SU-DHL-6 (cell line): ENCODE data around the gene SCUBE1.

Experiments used
- H2AFZ ChIP-seq: fragments of 200-600 bp; sonication (generic); 2 replicates; pipeline ENCODE4 v1.6.1; 2014; ENCODE audit warnings: low read depth, mild to moderate bottlenecking, moderate library complexity, mixed read lengths, antibody characterized with exemption, low read length; ENCODE audit not compliant: severe bottlenecking
- H3F3A ChIP-seq: fragments of 200-600 bp; shearing (Covaris generic); 2 replicates; pipeline ENCODE4 v1.6.0; 2016; ENCODE audit warnings: antibody characterized with exemption, mild to moderate bottlenecking; ENCODE audit not compliant: insufficient read depth
- H3K27ac ChIP-seq: fragments of 200-600 bp; sonication (generic); 2 replicates; pipeline ENCODE4 v1.5.1; 2016; ENCODE audit warnings: low read depth, mild to moderate bottlenecking, low read length, moderate library complexity, mixed read lengths
- H3K27me3 ChIP-seq: fragments of 200-600 bp; sonication (generic), shearing (Covaris generic); 2 replicates; pipeline ENCODE4 v1.6.0; 2014; ENCODE audit warnings: mild to moderate bottlenecking, low read length
- H3K36me3 ChIP-seq: fragments of 200-600 bp; sonication (generic); 2 replicates; pipeline ENCODE4 v1.6.1; 2014; ENCODE audit warnings: mild to moderate bottlenecking, low read length, mixed read lengths
- H3K4me2 ChIP-seq: fragments of 300-600, 200-600 bp; shearing (Covaris generic), sonication (generic); 2 replicates; pipeline ENCODE4 v1.6.0; 2014; ENCODE audit warnings: low read length, low read depth, mild to moderate bottlenecking; ENCODE audit not compliant: poor library complexity, severe bottlenecking
- H3K4me3 ChIP-seq: fragments of 200-600 bp; sonication (generic); 2 replicates; pipeline ENCODE4 v1.5.1; 2014; ENCODE audit warnings: antibody characterized with exemption, low read length, mild to moderate bottlenecking, mixed read lengths; ENCODE audit not compliant: insufficient read depth, poor library complexity, severe bottlenecking
- H3K79me2 ChIP-seq: fragments of 200-600 bp; sonication (generic); 2 replicates; pipeline ENCODE4 v1.6.1; 2014; ENCODE audit warnings: mild to moderate bottlenecking, low read length, moderate library complexity; ENCODE audit not compliant: insufficient read depth
- H3K9ac ChIP-seq: fragments of 200-600 bp; sonication (generic); 2 replicates; pipeline ENCODE4 v1.7.0; 2014; ENCODE audit warnings: mild to moderate bottlenecking, low read length
- H3K9me2 ChIP-seq: fragments of 200-600 bp; sonication (generic); replicated peaks from 2 replicates; pipeline ENCODE4 v1.6.1; 2014; ENCODE audit warnings: low read length; ENCODE audit not compliant: insufficient read depth
- H3K9me3 ChIP-seq: fragments of 200-600 bp; sonication (generic); 2 replicates; pipeline ENCODE4 v1.6.1; 2014; ENCODE audit warnings: low read length, mixed read lengths; ENCODE audit not compliant: insufficient read depth
- H4K20me1 ChIP-seq: fragments of 200-600 bp; sonication (generic); 2 replicates; pipeline ENCODE4 v1.6.1; 2014; ENCODE audit warnings: low read depth, mild to moderate bottlenecking, antibody characterized with exemption, low read length, moderate library complexity, mixed read lengths
- EZH2phosphoT487 ChIP-seq: fragments of 200-600 bp; sonication (generic), shearing (Covaris generic); conservative IDR thresholded peaks from 2 replicates; pipeline ENCODE4 v1.6.1; 2018; ENCODE audit warnings: mild to moderate bottlenecking, antibody characterized with exemption, low read length, moderate library complexity, mixed read lengths
- TF ChIP-seq, protein P1 (sequence below): fragments of 200-600 bp; sonication (generic); IDR thresholded peaks from one replicate; pipeline ENCODE4 v1.5.1; 2017; ENCODE audit warnings: antibody characterized with exemption, mild to moderate bottlenecking, low read length, moderate library complexity; ENCODE audit not compliant: insufficient read depth, poor library complexity, severe bottlenecking

The SCUBE1 gene

DNA sequence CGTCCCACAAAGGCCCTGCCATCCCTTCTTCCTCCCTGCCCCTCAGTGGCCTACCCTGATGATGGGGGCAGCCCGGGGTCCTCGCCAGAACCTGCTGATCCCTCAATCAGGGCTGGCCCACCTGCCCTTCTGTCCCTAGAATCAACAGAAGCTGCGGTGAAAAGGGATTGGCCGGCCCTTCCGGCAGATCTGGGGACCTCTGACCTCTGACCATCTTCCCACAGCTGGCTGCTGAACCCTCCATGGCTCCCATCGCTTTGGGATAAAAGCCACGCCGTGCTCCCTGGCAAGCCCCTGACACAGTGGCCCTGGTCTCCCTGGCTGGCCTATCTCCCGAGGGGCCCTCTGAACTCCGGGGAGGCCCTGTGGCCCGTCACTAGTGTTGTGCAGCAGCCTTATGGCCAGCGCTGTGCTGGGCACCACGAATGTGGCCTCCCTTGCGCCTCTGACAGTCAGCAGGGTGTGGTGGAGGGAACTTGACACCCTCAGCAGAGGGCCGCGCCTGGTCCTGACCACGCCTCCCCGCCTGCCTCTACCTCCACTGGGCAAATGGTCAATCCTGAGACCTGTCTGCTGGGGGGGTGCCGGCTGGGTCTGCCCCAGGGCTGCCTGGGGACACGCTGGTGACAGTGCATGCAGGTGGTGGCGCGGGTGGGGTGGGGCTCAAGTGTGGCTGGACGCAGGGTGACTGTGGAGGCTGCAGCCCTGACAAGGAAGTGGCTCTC, 98.2 kb downstream of the SCUBE1 start:
- Histone ChIP-seq H3K9ac (no peak overlapping the region), H3K27ac (no peak overlapping the region), H3K9me3 (no peaks in the 10 kb centered on the region), H4K20me1 (no peaks in the 10 kb centered on the region), H3K79me2 (no peaks in the 10 kb centered on the region), H3K4me2 (no peak overlapping the region), H3K4me3 (no peak overlapping the region), H3K36me3 (no peaks in the 10 kb centered on the region), H2AFZ (no peak overlapping the region), H3K27me3 (no peaks in the 10 kb centered on the region), H3K9me2 (no peaks in the 10 kb centered on the region), H3F3A (no peaks in the 10 kb centered on the region)
- TF ChIP-seq, protein P1, sequence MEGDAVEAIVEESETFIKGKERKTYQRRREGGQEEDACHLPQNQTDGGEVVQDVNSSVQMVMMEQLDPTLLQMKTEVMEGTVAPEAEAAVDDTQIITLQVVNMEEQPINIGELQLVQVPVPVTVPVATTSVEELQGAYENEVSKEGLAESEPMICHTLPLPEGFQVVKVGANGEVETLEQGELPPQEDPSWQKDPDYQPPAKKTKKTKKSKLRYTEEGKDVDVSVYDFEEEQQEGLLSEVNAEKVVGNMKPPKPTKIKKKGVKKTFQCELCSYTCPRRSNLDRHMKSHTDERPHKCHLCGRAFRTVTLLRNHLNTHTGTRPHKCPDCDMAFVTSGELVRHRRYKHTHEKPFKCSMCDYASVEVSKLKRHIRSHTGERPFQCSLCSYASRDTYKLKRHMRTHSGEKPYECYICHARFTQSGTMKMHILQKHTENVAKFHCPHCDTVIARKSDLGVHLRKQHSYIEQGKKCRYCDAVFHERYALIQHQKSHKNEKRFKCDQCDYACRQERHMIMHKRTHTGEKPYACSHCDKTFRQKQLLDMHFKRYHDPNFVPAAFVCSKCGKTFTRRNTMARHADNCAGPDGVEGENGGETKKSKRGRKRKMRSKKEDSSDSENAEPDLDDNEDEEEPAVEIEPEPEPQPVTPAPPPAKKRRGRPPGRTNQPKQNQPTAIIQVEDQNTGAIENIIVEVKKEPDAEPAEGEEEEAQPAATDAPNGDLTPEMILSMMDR, result no peak
- TF ChIP-seq EZH2phosphoT487, result no peak

- Histone ChIP-seq H4K20me1 (no peaks in the 10 kb centered on the region), H2AFZ (no peak overlapping the region), H3K36me3 (no peaks in the 10 kb centered on the region), H3K79me2 (no peaks in the 10 kb centered on the region), H3K27ac (no peak overlapping the region), H3K9ac (no peak overlapping the region), H3K4me2 (no peak overlapping the region), H3K27me3 (no peaks in the 10 kb centered on the region), H3K9me3 (no peaks in the 10 kb centered on the region), H3K4me3 (no peak overlapping the region), H3K9me2 (no peaks in the 10 kb centered on the region), H3F3A (no peaks in the 10 kb centered on the region)
- TF ChIP-seq EZH2phosphoT487, result no peak
- TF ChIP-seq, protein P1, result no peak
Observed at GRCh38 chr22:43244402-43244801, 98.8 kb downstream of the SCUBE1 start.

DNA sequence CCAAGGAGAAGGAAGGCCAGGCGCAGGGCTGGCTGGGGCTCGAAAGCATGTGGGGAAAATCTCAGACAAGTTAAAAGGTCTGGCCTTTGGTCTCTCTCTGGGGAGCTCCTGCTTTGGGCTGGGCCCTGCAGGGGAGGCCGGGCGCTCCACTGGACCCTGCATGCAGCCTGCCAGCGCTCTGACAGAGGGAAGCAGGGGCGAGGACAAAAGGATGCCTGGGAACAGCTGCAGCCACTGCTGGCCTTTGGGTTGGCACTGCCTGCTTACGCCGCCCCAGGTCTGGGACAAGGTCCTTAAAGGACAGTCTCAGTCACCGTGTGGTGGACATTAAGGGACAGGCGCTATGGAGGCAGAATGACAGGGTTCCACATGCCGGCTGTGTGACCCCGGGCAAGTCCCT, 99.8 kb downstream of the SCUBE1 start:
- H3K79me2 ChIP-seq, result no peaks in the 10 kb centered on the region
- H3K9me3 ChIP-seq, result no peaks in the 10 kb centered on the region
- TF ChIP-seq, protein P1, result no peak
- no peak for TF ChIP-seq EZH2phosphoT487
- H3F3A ChIP-seq, result no peaks in the 10 kb centered on the region
- H3K27ac ChIP-seq, result no peak overlapping the region
- no peaks in the 10 kb centered on the region for H3K27me3 ChIP-seq
- H3K36me3 ChIP-seq, result no peaks in the 10 kb centered on the region
- H3K4me3 ChIP-seq, result no peak overlapping the region
- no peaks in the 10 kb centered on the region for H3K9me2 ChIP-seq
- H3K9ac ChIP-seq, result no peak overlapping the region
- H4K20me1 ChIP-seq, result no peaks in the 10 kb centered on the region
- no peak overlapping the region for H3K4me2 ChIP-seq
- no peak overlapping the region for H2AFZ ChIP-seq
